IMR-90 (cell line): Measurements from ENCODE around the gene FBXO15. TPM values are rescaled to one million over a fixed set of nuclear protein-coding genes. Genes with fewer than 3 reads are reported as not detected.

Source experiments
- ATAC-seq: fragments of 200-7000 bp; cut with Tn5 transposase; 2 replicates; pipeline ENCODE4 v1.9.1; 2020; ENCODE audit warnings: low read depth, mild to moderate bottlenecking, moderate library complexity
- BruUV-seq: library from RNA; stranded (reverse); fragments of 400-500 nt; replicated peaks from 2 replicates; lab custom pipeline; 2021; lab: Mats Ljungman, UMichigan
- CTCF ChIA-PET: fragments of 300-600 bp; formaldehyde crosslinking; extraction: SDS; loops from one replicate; lab custom pipeline; 2021; ENCODE audit warnings: antibody characterized with exemption; lab: Yijun Ruan, JAX
- POLR2A ChIA-PET: fragments of 300-600 bp; sonication (Branson Sonifier 250); formaldehyde crosslinking; loops from one replicate; lab custom pipeline; 2022; ENCODE audit warnings: antibody characterized with exemption; ENCODE audit not compliant: unreplicated experiment; lab: Charles Lee
- DNase-seq: peaks from one replicate; pipeline ENCODE4 v3.0.0; 2013
- H2AFZ ChIP-seq: replicated peaks from 2 replicates; pipeline ENCODE3; 2013; ENCODE audit warnings: low read length, mild to moderate bottlenecking; ENCODE audit not compliant: poor library complexity
- H2AK5ac ChIP-seq: 2 replicates; pipeline ENCODE4 v1.6.1; 2013; ENCODE audit warnings: low read depth, low read length, inconsistent platforms
- H2AK9ac ChIP-seq: replicated peaks from 2 replicates; pipeline ENCODE3; 2013; ENCODE audit warnings: mild to moderate bottlenecking, low read depth, low read length, moderate library complexity; ENCODE audit not compliant: poor library complexity
- H2BK120ac ChIP-seq: 2 replicates; pipeline ENCODE4 v1.6.1; 2013; ENCODE audit warnings: low read depth, low read length, inconsistent platforms
- H2BK15ac ChIP-seq: 3 replicates; pipeline ENCODE4 v1.6.1; 2013; ENCODE audit warnings: low read depth, low read length, inconsistent platforms
- H2BK20ac ChIP-seq: 2 replicates; pipeline ENCODE4 v1.6.1; 2013; ENCODE audit warnings: low read depth, mild to moderate bottlenecking, inconsistent platforms, low read length, moderate library complexity
- H2BK5ac ChIP-seq: 2 replicates; pipeline ENCODE4 v1.6.1; 2013; ENCODE audit warnings: mild to moderate bottlenecking, low read depth, low read length, inconsistent platforms; ENCODE audit not compliant: poor library complexity, severe bottlenecking
- H3K14ac ChIP-seq: replicated peaks from 2 replicates; pipeline ENCODE4 v1.6.1; 2013; ENCODE audit warnings: low read depth, low read length, inconsistent platforms
- H3K18ac ChIP-seq: 2 replicates; pipeline ENCODE4 v1.6.1; 2013; ENCODE audit warnings: low read depth, low read length, control low read depth
- H3K23ac ChIP-seq: 2 replicates; pipeline ENCODE4 v1.6.1; 2013; ENCODE audit warnings: low read depth, low read length, inconsistent platforms
- H3K27ac ChIP-seq: 2 replicates; pipeline ENCODE4 v1.5.1; 2013; ENCODE audit warnings: mild to moderate bottlenecking, control low read depth, low read length; ENCODE audit not compliant: insufficient read depth
- H3K27me3 ChIP-seq: 2 replicates; pipeline ENCODE4 v1.6.1; 2013; ENCODE audit warnings: low read length; ENCODE audit not compliant: control insufficient read depth, insufficient read depth
- H3K36me3 ChIP-seq: 2 replicates; pipeline ENCODE4 v1.6.1; 2013; ENCODE audit warnings: low read length, mixed read lengths; ENCODE audit not compliant: control insufficient read depth, insufficient read depth
- H3K4ac ChIP-seq: 2 replicates; pipeline ENCODE4 v1.6.1; 2013; ENCODE audit warnings: low read depth, low read length, inconsistent platforms
- H3K4me1 ChIP-seq: 2 replicates; pipeline ENCODE4 v1.6.1; 2013; ENCODE audit warnings: low read length, mixed read lengths; ENCODE audit not compliant: control insufficient read depth, insufficient read depth
- H3K4me2 ChIP-seq: 2 replicates; pipeline ENCODE4 v1.6.1; 2013; ENCODE audit warnings: low read depth, mild to moderate bottlenecking, control low read depth, low read length, moderate library complexity
- H3K4me3 ChIP-seq: 2 replicates; pipeline ENCODE4 v1.5.1; 2013; ENCODE audit warnings: low read depth, mild to moderate bottlenecking, control low read depth, low read length, moderate library complexity; ENCODE audit not compliant: insufficient read depth
- H3K56ac ChIP-seq: 2 replicates; pipeline ENCODE4 v1.6.1; 2013; ENCODE audit warnings: low read length, inconsistent platforms; ENCODE audit not compliant: insufficient read depth; ENCODE audit errors: extremely low read depth
- H3K79me1 ChIP-seq, 2 experiments: 2 replicates each; pipeline ENCODE4 v1.6.1; 2013; ENCODE audit warnings: low read length in 2 of 2, inconsistent platforms in 1 of 2, low read depth in 1 of 2
- H3K9ac ChIP-seq: 2 replicates; pipeline ENCODE4 v1.6.1; 2013; ENCODE audit warnings: low read depth, low read length, control low read depth
- H3K9me1 ChIP-seq: 2 replicates; pipeline ENCODE4 v1.6.1; 2013; ENCODE audit warnings: low read length, inconsistent platforms; ENCODE audit not compliant: insufficient read depth
- H3K9me3 ChIP-seq: 2 replicates; pipeline ENCODE4 v1.6.1; 2013; ENCODE audit warnings: low read length; ENCODE audit not compliant: control insufficient read depth, insufficient read depth
- H4K20me1 ChIP-seq: 2 replicates; pipeline ENCODE4 v1.6.1; 2013; ENCODE audit warnings: low read length, inconsistent platforms; ENCODE audit not compliant: insufficient read depth
- H4K5ac ChIP-seq: 2 replicates; pipeline ENCODE4 v1.6.1; 2013; ENCODE audit warnings: mild to moderate bottlenecking, low read depth, low read length, control low read depth
- H4K8ac ChIP-seq, 2 experiments: 2 replicates each; pipeline ENCODE4 v1.6.1; 2013; ENCODE audit warnings: low read depth in 2 of 2, low read length in 2 of 2, control low read depth in 1 of 2, inconsistent platforms in 1 of 2
- H4K91ac ChIP-seq: 2 replicates; pipeline ENCODE4 v1.6.1; 2013; ENCODE audit warnings: low read depth, low read length, inconsistent platforms; ENCODE audit not compliant: insufficient read depth
- MAZ ChIP-seq: IDR thresholded peaks from 2 replicates; pipeline ENCODE4 v1.6.1; 2012; ENCODE audit warnings: low read depth, mild to moderate bottlenecking, low read length, improper control_type of control experiment, moderate library complexity, borderline replicate concordance
- MXI1 ChIP-seq: IDR thresholded peaks from 2 replicates; pipeline ENCODE4 v1.6.1; 2012; ENCODE audit warnings: low read depth, mild to moderate bottlenecking, low read length, moderate library complexity, borderline replicate concordance
- RAD21 ChIP-seq: IDR thresholded peaks from 2 replicates; pipeline ENCODE4 v1.6.1; 2012; ENCODE audit warnings: low read length, improper control_type of control experiment
- SMC3 ChIP-seq: fragments of 150-350 bp; IDR thresholded peaks from 2 replicates; pipeline ENCODE4 v1.6.1; 2016; ENCODE audit warnings: low read depth, mild to moderate bottlenecking, antibody characterized with exemption, low read length, moderate library complexity
- USF2 ChIP-seq: fragments of 150-350 bp; IDR thresholded peaks from 2 replicates; pipeline ENCODE4 v1.6.1; 2017; ENCODE audit warnings: mild to moderate bottlenecking, antibody characterized with exemption, low read length, low read depth
- WGBS, 2 experiments: methylation state at CpG; one replicate each; pipeline versions ENCODE4 v1.1.5 to v1.1.7; 2013; ENCODE audit warnings: missing lambda C conversion rate in 2 of 2; ENCODE audit not compliant: insufficient read length in 1 of 2; ENCODE audit errors: extremely low coverage in 2 of 2; 5-methylcytosine and 5-hydroxymethylcytosine counted together
- dilution Hi-C: fragments of 300-500 bp; cut with HindIII; formaldehyde crosslinking; loops from one replicate; pipeline ENCODE4 v1.14.3; 2018; ENCODE audit warnings: low sequenced_read_pairs; ENCODE audit not compliant: unreplicated experiment
- in situ Hi-C: fragments of 300-500 bp; cut with MboI; formaldehyde crosslinking; loops from 3 replicates; pipeline ENCODE4 v1.14.3; 2019; ENCODE audit warnings: low sequenced_read_pairs, inconsistent platforms, mixed read lengths
- intact Hi-C: fragments of 100-400 bp; cut with micrococcal nuclease; formaldehyde crosslinking; loops from 2 replicates; pipeline ENCODE4 v1.10.0; 2022
- polyA plus RNA-seq, 3 experiments: library from polyadenylated mRNA; depleted of rRNA; stranded (reverse); fragments of >200 nt; gene quantifications; 2 replicates each; pipeline ENCODE4 v1.2.3, GENCODE V29; 2012; ENCODE audit warnings: low replicate concordance in 1 of 3
- total RNA-seq: library from RNA; depleted of rRNA; stranded (reverse); fragments of >200 nt; gene quantifications from 2 replicates; pipeline ENCODE4 v1.2.3, GENCODE V29; 2012

The FBXO15 gene
- total and polyA plus RNA-seq, 2 of the 4 experiments (the other 2 are of a cell fraction) = 0.90 to 2.0 TPM

DNA sequence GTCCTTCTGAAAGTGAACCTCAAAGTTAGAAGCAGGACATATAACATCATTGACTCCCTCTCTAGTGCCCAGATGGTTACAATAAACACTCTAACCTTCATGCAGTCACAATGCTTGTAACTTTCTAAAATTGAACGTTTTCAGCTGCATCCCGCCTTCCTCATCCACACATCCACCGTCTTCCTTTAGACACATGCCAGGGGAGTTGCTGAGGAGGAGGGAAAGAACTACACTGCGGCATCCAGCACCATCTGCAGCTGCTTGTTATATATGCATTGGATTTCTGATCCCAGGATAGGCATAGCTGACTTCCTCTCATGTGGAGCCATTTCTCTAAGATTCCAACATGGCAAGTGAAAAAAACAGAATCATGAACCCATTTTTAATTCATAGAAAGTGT is 96.8 kb downstream of the FBXO15 start:
- Histone ChIP-seq H3K4me1 (no peaks in the 10 kb centered on the region), H3K4me3 (no peak overlapping the region), H3K27ac (no peak overlapping the region), H3K18ac (no peak overlapping the region), H3K4ac (no peak overlapping the region), H3K79me1 (no peaks in the 10 kb centered on the region), H3K9me1 (no peaks in the 10 kb centered on the region), H4K20me1 (no peaks in the 10 kb centered on the region), H4K5ac (no peak overlapping the region), H2BK5ac (no peak overlapping the region), H2BK15ac (no peak overlapping the region), H3K23ac (no peak overlapping the region; the same call in 1 of the 2 replicates), H3K56ac (no peak overlapping the region), H2AFZ (no peak overlapping the region), H4K91ac (no peak overlapping the region), H4K8ac (no peak overlapping the region), H3K4me2 (no peak overlapping the region), H3K9me3 (no peaks in the 10 kb centered on the region), H2BK120ac (no peak overlapping the region), H3K36me3 (no peaks in the 10 kb centered on the region), H3K27me3 (peaks cover 7% of the 10 kb centered on the region), H2AK5ac (no peak overlapping the region), H2AK9ac (no peak overlapping the region), H3K9ac (no peak overlapping the region), H2BK20ac (no peak overlapping the region), H3K14ac (no peak overlapping the region)
- ChIA-PET CTCF (interaction anchor here (0.7 kb wide), 1 partner anchor 11 kb away, joined by 3 read pairs; no protein-coding TSS in a partner anchor), POLR2A (no interaction called here)
- in situ Hi-C loops = no loop called here
- DNase-seq = no peak
- dilution Hi-C loops = no loop called here
- WGBS, 2 experiments = no CpG with 5 or more reads among the region's 4 CpGs
- intact Hi-C loops = no loop called here
- no peak for ATAC-seq
- no peak for TF ChIP-seq USF2
- TF ChIP-seq MAZ = no peak
- no peak for TF ChIP-seq RAD21
- TF ChIP-seq MXI1 = no peak
- no peak for TF ChIP-seq SMC3
- no TSS peak for BruUV-seq
